Inferior parietal cortex (tissue), 1 donor: ENCODE data around the gene CFAP53.

Source experiments
- DNase-seq: peaks from one replicate; pipeline ENCODE4 v3.0.0-alpha.2; 2016; ENCODE audit errors: extremely low spot score

The CFAP53 gene

GRCh38 chr18:50287441-50288347, 21.4 kb upstream of the CFAP53 start, which contains the start of gene CXXC1:
Gene CXXC1, minus strand, starts transcription at chr18:50287692. Its CDS starts 103 bp downstream, at chr18:50287589.
- DNase-seq = peak; percentile 98

GRCh38 chr18:50287028-50287440, 20.7 kb upstream of the CFAP53 start:
- DNase-seq = no peak

GRCh38 chr18:50286391-50287027, 20.2 kb upstream of the CFAP53 start:
- no peak for DNase-seq

- DNase-seq = no peak
Measured at GRCh38 chr18:50285631-50286321, 19.5 kb upstream of the CFAP53 start.

- no peak for DNase-seq
Measured at GRCh38 chr18:50285071-50285470, 18.8 kb upstream of the CFAP53 start.

GRCh38 chr18:50284255-50284885, 18.1 kb upstream of the CFAP53 start:
- DNase-seq = no peak

- no peak for DNase-seq
Measured at GRCh38 chr18:50283469-50284209, 17.3 kb upstream of the CFAP53 start.

GRCh38 chr18:50282521-50283335, 16.4 kb upstream of the CFAP53 start:
- DNase-seq = no peak

- no peak for DNase-seq
Measured at GRCh38 chr18:50281972-50282520, 15.8 kb upstream of the CFAP53 start.

- DNase-seq = peak; percentile 96
Measured at GRCh38 chr18:50281295-50281971, 15.1 kb upstream of the CFAP53 start, which contains the start of gene MBD1. Gene MBD1, minus strand, starts transcription at chr18:50281523. Its CDS starts 1,531 bp downstream, at chr18:50279992.

GRCh38 chr18:50280707-50281294, 14.5 kb upstream of the CFAP53 start:
- DNase-seq = no peak

GRCh38 chr18:50279752-50280151, 13.5 kb upstream of the CFAP53 start:
- DNase-seq = no peak

- DNase-seq = no peak
Measured at GRCh38 chr18:50277942-50278341, 11.6 kb upstream of the CFAP53 start.

- no peak for DNase-seq
Measured at GRCh38 chr18:50276452-50276851, 10.2 kb upstream of the CFAP53 start.

GRCh38 chr18:50275503-50276036, 9.3 kb upstream of the CFAP53 start:
- no peak for DNase-seq

- DNase-seq = no peak
Measured at GRCh38 chr18:50274941-50275340, 8.6 kb upstream of the CFAP53 start.

- DNase-seq = no peak
Measured at GRCh38 chr18:50274044-50274442, 7.7 kb upstream of the CFAP53 start.

- DNase-seq = no peak
Measured at GRCh38 chr18:50273203-50274043, 7.1 kb upstream of the CFAP53 start.
